Stimulated activated CD8-positive, alpha-beta memory T cell treated with anti-CD3 and anti-CD28 coated beads, Interleukin-4, amount 100 ng/mL, for 4 hours (primary cell): ENCODE data around the gene RANGRF.

Experiments
- DNase-seq, 2 donors: peaks; one replicate each; pipeline ENCODE4 v3.0.0-alpha.2; 2020; ENCODE audit warnings: low read depth in 2 of 2, low spot score in 1 of 2

Gene RANGRF

DNA sequence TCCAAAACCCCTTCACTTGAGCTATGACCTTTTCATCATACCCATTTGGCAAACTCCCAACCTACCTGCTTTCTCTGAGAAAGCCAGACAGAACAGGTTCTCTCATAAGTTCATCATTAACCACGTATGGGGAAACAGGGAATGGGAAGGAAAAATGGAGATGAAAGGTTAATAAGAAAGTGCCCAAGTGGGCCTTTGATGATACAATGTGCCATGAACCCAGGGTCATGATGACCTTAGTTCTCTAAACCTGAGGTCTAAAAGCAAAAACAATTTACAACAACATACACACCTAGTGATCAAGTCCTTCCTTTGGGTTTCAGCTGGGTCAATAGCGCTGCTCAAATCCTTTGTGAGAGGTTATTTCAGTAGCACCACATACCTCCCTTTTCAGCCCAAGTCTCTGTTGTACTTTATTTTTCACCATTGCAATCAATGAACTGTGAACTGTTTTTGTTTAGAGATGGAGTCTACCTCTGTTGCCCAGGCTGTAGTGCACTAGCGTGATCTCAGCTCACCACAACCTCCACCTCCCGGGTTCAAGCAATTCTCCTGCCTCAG, 14.5 kb upstream of the RANGRF start:
- DNase-seq = no peak

DNA sequence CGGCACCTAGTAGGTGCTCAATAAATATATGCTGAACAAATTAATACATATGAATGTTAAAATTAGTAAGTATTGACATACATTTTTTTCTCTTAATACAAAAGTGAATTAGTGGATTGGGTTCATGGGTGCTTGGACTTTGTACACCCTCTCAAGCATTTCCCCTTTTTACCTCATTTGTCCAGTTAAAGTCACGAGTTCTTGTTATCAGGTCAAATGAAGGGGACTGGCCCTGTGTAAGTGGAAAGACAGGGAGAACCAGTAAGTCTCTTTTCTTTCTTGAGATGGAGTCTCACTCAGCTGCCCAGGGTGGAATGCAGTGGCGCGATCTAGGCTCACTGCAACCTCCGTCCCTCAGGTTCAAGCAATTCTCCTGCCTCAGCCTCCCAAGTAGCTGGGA, 13.7 kb upstream of the RANGRF start:
- no peak for DNase-seq

DNA sequence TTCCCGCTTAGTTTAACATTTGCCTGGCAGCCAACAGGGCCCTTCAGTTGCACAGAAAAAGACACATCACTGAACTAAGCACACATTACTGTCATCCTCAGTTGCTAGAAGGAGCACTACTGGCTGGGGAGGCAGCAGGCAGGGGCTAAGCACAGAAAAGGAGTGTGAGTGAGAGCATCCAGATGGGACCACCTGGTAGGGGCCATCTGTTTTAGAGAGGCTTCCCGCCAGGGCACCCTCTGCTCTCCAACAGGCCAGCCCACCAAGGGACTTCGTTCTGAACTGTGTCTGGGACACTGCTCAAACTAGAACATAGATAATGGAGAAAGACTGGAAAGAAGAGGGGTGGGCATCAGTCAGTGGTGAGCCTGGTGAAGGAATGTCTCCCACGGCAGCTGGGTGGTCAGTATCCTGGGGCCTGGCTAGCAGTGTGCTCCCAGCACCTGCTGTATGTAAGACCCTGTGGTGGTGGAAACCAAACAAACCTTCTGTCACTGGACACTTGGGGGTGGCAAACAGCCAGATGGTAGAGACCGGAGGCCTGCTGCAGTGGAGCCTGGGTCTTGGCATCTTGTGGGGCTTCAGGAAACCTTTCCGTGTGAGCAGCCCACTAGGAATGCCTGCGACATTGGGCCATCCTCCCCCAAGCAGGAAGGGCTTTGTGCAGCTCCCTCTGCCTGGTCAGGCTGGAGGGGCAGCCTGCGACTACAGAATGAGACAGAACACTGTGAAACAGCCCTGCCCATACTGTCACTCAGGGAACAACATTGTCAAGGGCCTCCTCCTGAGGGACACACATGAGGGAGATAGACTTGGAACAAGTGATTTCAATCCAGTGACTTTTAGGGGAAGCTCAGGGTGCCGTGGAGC, 12.8 kb upstream of the RANGRF start:
- no peak for DNase-seq

DNA sequence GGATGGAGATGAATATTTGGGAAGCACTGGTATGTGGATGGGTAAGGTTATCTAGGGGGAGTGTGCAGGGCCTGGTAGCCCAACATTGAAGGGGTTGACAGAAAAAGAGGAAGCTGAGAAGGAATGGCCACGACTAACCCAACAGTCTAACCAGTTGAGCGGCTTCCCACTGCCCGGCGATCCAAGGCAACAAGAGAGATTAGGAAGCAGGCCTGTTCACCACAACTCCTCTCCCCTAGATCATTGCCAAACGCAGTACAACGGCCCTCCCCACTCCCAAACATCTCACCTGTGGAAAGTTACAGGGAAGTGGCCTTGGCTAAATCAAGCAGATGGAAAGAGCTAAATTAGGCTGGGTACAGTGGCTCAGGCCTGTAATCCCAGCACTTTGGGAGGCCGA, 11.2 kb upstream of the RANGRF start:
- DNase-seq = no peak

GRCh38 chr17:8282345-8282744, 6.1 kb upstream of the RANGRF start:
- no peak for DNase-seq

- DNase-seq = no peak
Measured at GRCh38 chr17:8283356-8283755, 5.1 kb upstream of the RANGRF start.

DNA sequence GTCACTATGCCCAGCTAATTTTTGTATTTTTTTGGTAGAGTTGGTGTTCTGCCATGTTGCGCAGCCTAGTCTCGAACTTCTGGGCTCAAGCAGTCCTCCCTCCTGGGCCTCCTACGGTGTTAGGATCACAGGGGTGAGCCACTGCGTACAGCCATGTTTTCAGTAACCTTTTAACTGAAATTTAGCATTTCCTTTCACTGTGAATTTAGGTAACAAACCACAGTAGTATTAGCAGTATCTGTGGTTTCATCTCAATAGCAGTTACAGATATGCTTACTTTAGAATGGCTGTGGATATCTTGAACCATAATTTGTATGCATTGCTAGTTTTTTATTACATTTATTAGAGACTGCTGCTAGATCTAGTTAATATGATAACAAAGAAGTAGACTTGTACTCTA, 4.3 kb upstream of the RANGRF start:
- DNase-seq = no peak

DNA sequence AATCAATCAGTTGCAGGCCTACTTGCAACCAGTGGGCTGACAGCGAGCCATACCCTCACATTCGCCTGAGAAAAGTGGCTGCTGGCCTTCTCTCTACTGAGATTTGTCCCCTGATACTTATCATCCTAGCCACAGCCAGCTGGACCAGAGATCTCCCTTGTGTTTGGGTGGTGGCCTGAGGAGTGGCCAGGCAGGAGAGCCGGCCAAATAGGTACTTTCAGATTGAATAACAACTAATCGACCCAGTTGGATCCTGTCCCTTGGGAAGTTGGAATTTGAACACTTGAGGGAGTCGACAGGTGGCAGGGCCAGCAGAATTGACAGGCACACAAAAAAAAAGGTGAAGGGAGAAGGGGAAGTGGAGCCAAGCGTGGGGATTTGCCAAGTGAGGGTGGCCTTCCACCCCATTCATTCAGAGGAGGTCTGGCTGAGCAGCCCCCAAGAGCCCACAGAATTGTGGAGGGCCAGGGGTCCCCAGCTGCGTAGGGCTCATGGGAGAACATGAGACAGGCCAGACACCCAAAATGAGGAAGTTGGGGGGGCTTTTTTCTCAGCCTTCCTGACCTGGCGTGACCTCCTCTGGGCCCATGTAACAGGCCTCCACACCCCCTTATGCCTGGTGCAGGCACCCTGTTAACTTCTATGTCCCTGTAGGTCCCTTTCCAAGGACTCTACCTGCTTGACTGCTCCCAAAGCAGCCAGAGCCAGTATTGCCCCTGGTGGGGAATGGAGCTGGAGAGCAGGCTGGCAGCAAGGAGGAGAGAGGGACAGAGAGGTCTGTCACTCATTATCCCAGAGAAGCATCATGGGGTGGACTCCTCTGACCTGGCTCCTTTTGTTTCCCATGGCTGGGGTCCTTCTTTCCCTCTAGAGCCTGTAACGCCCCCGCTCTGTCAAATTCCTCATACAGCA, 2.9 kb upstream of the RANGRF start:
- DNase-seq = no peak

DNA sequence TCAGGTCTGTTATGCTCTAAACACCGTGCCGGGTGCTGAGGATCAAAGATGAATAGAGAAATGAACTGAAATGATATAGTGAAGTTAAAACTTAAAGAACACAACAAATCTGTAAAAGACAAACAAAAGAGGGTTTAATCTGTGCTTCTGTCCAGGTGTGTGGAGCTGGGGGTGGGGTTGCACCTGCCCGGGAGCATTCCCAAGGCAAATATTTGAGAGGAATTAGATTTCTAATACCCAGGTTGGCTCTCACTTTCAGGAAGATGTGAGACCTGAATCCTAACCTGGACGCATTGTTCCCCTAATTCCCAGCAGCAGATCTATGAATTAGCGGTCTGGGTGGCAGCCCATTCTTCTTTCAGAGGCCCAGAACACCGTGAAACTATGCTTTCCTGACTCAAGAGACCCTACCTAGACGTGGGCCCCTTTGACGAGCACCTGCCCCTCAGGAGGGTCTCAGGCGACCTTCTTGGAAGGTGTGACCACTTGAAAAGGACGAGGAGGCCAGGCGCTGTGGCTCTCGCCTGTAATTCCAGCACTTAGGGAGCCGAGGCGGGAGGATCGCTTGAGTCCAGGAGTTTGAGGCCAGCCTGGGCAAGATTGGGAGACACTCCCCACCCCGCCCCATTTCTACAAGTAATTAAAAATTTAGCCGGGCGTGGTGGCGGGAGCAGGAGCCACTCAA, 677 bp upstream of the RANGRF start:
- no peak for DNase-seq

DNA sequence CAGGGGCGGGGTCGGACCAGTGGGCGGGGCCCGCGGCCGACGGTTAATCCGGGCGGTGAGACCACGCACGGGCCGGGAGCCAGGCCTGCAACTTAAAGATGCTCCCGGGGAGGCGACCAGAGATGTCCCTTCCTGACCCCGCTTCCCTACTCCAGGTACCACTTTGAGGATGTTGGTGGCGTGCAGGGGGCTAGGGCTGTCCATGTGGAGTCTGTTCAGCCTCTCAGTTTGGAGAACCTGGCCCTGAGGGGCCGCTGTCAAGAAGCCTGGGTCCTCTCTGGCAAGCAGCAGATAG, 580 bp downstream of the RANGRF start:
- DNase-seq = no peak

DNA sequence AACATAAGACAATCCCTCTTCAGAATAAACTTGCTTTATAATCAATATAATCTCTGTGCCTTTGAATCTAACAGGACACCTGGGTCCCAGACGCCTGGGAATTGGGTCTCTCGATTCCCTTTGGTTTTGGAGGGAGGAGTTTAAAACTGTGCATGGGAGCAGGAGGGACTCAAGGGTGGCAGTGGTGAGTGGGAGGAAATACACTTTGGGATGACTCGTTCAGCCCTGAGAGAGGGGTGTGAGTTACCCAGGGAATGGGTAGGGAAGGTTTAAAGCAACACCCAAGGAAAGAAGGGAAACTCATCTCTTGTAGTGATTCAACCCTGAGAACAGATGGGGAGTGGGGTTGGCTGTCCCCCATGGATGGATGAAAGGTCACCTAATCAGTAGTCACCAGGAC, 1.6 kb downstream of the RANGRF start:
- no peak for DNase-seq

- no peak for DNase-seq
Measured at GRCh38 chr17:8292639-8293395, 4.3 kb downstream of the RANGRF start.

DNA sequence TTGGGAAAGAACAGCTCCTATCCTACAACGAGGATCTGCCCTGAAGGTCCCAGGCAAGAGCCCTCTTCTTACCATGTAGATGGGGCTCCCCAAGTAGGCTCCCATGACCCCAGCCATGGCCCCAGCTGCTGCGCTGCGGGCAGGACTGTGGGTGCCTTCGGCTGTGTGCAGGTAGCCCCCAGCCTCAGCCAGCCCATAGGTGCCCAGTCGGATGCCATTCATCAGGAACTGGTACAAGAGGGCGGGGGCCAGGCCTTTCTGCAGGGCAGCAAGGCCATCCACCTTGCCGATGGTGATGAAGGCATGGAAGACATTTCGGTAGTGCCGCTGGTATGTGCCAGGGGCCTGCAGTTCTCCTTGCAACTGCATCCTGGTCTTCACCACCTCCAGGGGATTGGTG, 5.9 kb downstream of the RANGRF start:
- no peak for DNase-seq

DNA sequence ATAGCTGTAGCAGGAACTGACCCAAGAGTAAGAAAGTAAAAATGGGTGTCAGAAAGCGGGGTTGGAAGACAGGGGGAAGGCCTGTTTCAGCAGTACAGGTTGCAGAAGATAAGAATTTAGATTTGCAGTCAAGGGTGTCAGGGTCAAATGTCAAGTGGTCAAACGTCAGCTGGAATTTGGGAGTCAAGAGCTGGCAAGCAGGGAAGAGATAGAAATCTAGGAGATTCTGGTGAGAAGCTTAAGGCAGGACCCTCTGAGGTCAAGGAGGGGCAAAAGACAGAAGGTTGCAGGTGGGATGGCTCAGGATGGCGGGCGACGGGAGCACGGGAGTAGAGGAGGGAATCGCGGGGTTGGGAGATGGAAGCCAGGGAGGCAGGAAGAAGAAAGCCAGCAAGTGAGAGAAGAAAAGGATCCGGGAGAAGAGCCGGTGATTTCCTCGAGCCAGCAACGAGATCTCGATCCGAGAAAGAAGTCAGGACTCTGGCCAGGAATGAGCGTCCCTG, 6.4 kb downstream of the RANGRF start:
- DNase-seq = no peak

GRCh38 chr17:8300226-8300625, 11.8 kb downstream of the RANGRF start:
- no peak for DNase-seq

- DNase-seq = peak in 1 of 2 donors; percentile 42
Measured at GRCh38 chr17:8300627-8301242, 12.3 kb downstream of the RANGRF start.

DNA sequence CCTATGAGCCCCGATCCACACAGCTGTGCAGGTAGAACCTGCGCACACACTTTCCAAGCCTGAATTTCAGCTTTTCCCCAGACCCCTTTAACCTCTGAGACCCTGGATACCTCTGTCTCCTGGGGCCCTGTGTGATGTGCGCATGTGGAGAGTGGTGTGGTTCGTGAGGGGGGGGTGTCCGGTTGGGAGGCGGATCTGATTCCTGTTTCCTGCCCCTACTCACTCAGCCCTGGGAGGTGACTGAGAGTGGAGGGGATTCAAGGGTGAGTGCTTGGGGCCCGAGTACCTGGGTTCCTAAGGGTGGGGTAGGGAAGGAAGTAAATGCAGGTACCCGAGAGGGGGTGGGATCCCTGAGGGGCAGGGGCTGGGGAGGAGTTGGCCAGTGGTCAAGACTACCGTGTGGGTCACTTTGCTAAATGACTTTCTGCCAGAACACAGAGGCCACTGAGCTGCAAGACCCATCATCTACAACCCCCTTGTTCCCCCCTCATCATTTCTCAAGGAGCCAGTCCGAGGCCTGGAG, 22.2 kb downstream of the RANGRF start:
- no peak for DNase-seq

DNA sequence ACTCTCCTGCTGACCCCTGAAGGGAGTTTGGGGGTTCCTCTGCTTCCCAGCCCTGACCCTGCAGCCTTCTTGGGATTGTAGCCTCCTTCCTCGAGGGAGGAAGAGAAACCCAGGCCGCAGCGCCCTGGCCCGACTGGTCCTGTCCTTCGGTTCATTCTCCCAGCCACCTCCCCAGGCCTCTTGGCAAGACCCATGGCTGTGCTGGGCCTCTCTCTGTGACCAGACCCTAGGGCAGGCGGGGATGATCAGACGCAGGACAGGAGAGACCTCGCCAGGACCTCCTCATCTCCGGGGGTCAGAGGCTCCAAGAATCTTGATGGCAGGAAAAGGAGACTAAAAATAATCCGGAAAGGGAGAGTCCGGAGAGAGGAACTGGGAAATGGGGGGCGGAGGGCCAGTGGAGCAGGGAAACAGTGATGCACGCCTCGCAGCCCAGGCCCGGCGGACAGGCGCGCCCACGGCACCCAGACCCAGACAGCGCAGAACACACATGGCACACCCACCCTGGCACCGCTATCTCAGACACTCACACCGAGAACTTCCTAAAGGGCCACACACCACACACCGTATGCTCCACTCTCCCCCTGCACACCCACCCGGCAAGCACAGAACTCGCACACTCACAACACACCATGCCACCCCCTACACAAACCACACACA, 22.8 kb downstream of the RANGRF start:
- no peak for DNase-seq

DNA sequence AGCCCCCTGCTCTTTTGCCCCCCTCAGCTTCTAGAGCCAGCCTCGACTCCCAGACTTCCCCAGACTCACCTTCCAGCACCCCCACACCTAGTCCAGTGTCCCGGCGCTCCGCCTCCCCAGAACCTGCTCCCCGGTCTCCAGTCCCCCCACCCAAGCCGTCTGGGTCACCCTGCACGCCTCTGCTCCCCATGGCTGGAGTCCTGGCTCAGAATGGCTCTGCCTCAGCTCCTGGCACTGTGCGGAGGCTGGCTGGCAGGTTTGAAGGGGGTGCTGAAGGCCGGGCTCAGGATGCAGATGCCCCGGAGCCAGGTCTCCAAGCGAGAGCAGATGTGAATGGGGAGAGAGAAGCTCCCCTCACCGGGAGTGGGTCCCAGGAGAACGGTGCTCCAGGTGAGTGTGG, 23.8 kb downstream of the RANGRF start:
- no peak for DNase-seq
